GM12801 (cell line): Measurements from ENCODE around the gene CHRFAM7A.
"Not testable (repeated sequence)": the region's sequence is repeated elsewhere in the genome, so short reads cannot be mapped to it uniquely, and the experiment has no call there.

ENCODE experiments used
- CTCF ChIP-seq: IDR thresholded peaks from one replicate; pipeline ENCODE4 v1.5.1; 2011; ENCODE audit warnings: control low read depth; ENCODE audit not compliant: insufficient read length; ENCODE audit errors: extremely low read depth

CHRFAM7A gene

DNA sequence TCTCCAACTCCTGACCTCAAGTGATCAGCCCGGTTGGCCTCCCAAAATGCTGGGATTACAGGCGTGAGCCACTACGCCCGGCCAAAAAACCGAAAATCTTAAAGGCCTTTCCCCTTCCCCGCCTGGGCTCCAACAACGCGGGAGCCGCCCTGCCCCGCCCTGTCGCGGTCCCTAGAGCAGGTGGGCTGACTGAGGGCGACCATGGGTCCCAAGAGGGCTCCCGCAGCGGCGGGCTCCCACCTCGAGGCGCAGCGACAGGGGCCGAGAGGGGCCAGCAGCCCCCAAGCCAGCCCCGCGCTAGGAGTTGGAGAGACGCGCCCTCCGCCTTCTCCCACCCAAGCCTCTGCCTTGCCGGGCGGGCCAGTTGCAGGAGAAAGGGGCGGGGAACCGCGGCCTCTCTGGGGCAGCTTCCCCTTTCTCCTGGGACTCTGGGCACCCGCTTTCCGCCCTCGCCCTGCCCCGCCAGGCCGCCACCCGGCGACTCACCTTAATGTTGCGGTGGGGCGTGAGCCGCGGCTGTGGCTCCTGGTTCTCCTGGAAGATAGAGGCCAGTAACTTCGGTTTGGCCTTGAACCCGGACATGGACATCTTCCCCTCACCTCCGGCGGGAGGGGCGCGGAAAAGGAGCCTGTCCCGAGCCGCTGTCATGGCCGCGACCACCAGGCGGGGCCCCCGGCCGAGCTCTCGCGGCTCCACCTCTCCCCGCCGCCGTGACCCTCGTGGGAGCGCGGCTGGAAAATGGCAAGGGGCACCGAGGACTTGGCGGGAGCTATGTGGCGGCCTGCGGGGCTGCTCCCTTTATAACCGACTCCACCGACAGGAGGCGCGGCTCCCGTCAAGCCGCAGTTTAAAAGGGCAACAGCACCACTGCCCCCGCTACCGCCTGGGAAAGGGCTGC lies at the start of gene CHRFAM7A:
Gene CHRFAM7A (minus strand): TSS at position 775 of the 898 bp plus-strand sequence. CDS start 10,189 bp downstream, outside the sequence.
- not testable (repeated sequence) for TF ChIP-seq CTCF

DNA sequence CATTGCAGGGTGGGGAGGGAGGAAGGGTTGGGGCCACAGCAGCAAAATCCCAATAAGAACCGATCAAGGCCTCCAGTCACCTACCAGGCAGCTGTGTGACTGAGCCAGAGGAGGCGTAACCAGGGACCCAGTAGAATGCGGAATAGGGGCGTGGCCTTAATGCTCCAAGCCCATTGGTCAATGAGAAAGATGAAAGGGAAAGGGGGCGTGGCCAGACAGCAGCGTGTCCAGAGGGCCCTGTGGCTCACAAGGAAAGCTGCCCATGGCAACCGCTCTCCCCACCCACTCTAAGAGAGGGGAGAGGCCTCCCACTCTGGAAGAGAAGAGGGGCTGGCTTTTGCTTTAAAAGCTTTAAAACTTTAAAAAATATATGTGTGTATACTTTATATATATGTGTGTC lies 20.8 kb upstream of the CHRFAM7A start, which contains the start of gene GOLGA8R:
Gene GOLGA8R (minus strand): TSS at position 101 of the 400 bp plus-strand sequence. CDS start 98 bp downstream, at position 3.
- TF ChIP-seq CTCF, result not testable (repeated sequence)
